ENCODE data around the gene ISL2.

Gene ISL2

GRCh38 chr15:76377217-76377616 lies 40.6 kb downstream of the ISL2 start:
- no peak for DNase-seq (ENCODE audit: low read depth)
- no peak overlapping the region for H3K4me3 ChIP-seq (ENCODE audit: low read depth, low read length)
- no peak for TF ChIP-seq CTCF (IDR thresholded peaks at IDR 0.05; ENCODE audit: insufficient read depth, low read depth, low read length, missing control alignments)

- H3K4me3 ChIP-seq (ENCODE audit: low read depth, low read length), result no peak overlapping the region
- DNase-seq (ENCODE audit: low read depth), result no peak
- no peak for TF ChIP-seq CTCF (IDR thresholded peaks at IDR 0.05; ENCODE audit: insufficient read depth, low read depth, low read length, missing control alignments)
These were observed 41.2 kb downstream of the ISL2 start for GRCh38 chr15:76377751-76378150.

GRCh38 chr15:76378691-76379090 lies 42.1 kb downstream of the ISL2 start:
- no peak for TF ChIP-seq CTCF (IDR thresholded peaks at IDR 0.05; ENCODE audit: insufficient read depth, low read depth, low read length, missing control alignments)
- H3K4me3 ChIP-seq (ENCODE audit: low read depth, low read length), result no peak overlapping the region
- DNase-seq (ENCODE audit: low read depth), result no peak

- no peak for DNase-seq (ENCODE audit: low read depth)
- H3K4me3 ChIP-seq (ENCODE audit: low read depth, low read length), result no peak overlapping the region
- no peak for TF ChIP-seq CTCF (IDR thresholded peaks at IDR 0.05; ENCODE audit: insufficient read depth, low read depth, low read length, missing control alignments)
These were observed 43.7 kb downstream of the ISL2 start for GRCh38 chr15:76380249-76380648.

- TF ChIP-seq CTCF (IDR thresholded peaks at IDR 0.05; ENCODE audit: insufficient read depth, low read depth, low read length, missing control alignments), result no peak
- DNase-seq (ENCODE audit: low read depth), result no peak
- no peak overlapping the region for H3K4me3 ChIP-seq (ENCODE audit: low read depth, low read length)
These were observed 44.8 kb downstream of the ISL2 start for GRCh38 chr15:76381366-76381765.

GRCh38 chr15:76382987-76383728 lies 46.6 kb downstream of the ISL2 start:
- TF ChIP-seq CTCF (IDR thresholded peaks at IDR 0.05; ENCODE audit: insufficient read depth, low read depth, low read length, missing control alignments), result no peak
- DNase-seq (ENCODE audit: low read depth), result no peak

GRCh38 chr15:76384409-76384808 lies 47.8 kb downstream of the ISL2 start:
- no peak overlapping the region for H3K4me3 ChIP-seq (ENCODE audit: low read depth, low read length)
- DNase-seq (ENCODE audit: low read depth), result no peak
- no peak for TF ChIP-seq CTCF (IDR thresholded peaks at IDR 0.05; ENCODE audit: insufficient read depth, low read depth, low read length, missing control alignments)

More at GRCh38 chr15:76382987-76383728, 46.6 kb downstream of the ISL2 start:
- H3K4me3 ChIP-seq (ENCODE audit: low read depth, low read length), result no peak overlapping the region
